ENCODE data around the gene PDPN.

- TF ChIP-seq POLR2A (IDR thresholded peaks at IDR 0.05; ENCODE audit: low read depth, low read length), result no peak
- TF ChIP-seq POLR2AphosphoS5 (IDR thresholded peaks at IDR 0.05; ENCODE audit: low read depth, low read length), result no peak
These were observed 43.9 kb upstream of the PDPN start for GRCh38 chr1:13539683-13540082.

Measured in GM12892 (cell line).